GM21390 (cell line): ENCODE data around the gene CCBE1.

Experiments
- ATAC-seq: cut with Tn5 transposase; IDR thresholded peaks from one replicate; pipeline ENCODE4 v1.9.1; 2021; ENCODE audit not compliant: unreplicated experiment

Gene CCBE1

DNA sequence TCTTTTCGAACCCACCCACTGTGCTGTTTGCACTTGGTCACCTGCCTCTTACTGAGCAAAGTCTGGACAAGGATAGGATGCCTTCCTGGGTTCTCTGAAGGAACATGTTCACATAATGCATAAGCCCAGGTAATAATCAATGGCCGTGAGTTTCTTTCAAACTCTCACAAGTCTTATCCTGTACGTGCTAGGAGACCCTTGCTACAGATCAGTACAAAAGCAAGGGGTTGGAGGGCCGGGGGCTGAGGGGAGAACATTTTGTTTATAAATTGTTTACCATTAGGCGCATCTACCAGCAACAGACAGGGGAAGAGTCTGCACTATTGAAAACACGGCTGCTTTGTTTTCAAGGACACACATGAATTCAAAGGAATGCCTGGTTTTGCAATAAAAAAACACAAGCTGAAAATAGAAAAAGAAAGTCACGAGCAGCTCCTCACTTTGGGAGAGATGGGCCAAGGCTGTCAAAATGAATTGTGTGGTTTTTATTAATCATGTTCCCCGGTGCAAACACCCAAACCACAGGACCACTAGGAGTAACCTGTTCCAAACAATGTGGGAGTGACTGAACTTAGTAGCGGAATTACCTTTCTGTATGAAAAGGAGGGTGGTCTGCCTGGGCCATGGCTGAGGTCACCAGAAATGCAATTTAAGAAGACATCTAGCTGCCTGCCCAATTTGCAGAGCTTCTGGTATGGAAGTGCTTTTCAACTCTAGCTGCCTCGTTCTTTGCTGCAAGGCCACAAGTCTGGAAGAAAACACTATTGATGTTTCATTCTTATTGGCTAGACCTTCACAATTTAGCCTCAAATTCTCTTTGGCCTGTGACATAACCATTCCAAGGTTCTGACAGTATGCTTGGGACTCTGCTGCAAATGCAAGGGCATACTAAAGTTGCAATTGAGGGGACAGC lies 73.5 kb downstream of the CCBE1 start:
- no peak for ATAC-seq

DNA sequence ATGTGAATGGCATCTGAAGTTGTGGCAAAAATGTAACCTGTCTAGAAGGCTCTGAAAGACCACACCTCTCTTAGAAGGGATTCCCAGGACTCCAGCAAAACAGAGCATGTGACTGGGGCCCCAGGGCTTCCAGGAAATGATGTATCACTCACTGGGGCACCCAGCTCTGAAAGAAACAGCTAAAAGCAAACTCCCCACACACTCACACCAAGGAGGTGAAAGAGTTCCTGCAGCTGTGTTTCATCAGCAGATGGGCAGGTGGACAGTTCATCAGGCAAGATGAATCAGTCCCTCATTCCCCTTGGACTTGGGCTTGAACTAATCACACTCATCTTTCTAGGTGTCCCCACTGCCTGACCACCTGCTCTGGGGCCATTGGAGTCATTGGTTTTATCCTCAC lies 76.2 kb downstream of the CCBE1 start:
- no peak for ATAC-seq

DNA sequence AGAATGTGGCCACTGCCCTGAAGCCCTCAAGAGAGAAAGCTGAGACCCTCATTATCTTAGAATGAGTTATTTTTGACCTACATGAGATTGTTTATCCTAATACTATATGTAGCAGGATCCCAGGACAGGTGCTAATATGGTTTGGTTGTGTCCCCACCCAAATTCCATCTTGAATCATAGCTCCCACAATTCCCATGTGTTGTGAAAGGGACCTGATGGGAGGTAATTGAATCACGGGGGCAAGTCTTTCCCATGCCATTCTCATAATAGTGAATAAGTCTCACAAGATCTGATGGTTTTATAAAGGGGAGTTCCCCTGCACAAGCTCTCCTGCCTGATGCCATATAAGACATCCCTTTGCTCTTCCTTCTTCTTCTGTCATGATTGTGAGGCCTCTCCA lies 76.8 kb downstream of the CCBE1 start:
- ATAC-seq: no peak

DNA sequence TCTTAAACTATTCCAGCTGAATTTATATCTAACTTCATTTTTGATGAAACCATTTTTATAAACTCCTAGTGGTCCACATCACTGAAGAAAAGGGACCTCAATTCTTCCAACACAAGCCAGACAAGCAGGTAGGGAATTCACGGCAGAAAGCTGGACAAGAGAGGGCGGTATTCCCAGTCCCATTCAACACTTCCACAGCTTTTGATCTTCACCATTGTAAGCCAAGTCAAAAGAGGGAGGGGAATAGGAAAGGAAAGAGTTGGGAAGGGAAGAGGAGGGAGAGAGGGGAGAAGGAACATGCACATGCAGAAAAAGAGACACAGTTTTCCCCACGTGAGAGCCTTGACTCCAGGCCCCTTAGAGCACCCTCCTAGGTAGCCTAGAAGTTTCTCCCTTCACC lies 77.4 kb downstream of the CCBE1 start:
- no peak for ATAC-seq

DNA sequence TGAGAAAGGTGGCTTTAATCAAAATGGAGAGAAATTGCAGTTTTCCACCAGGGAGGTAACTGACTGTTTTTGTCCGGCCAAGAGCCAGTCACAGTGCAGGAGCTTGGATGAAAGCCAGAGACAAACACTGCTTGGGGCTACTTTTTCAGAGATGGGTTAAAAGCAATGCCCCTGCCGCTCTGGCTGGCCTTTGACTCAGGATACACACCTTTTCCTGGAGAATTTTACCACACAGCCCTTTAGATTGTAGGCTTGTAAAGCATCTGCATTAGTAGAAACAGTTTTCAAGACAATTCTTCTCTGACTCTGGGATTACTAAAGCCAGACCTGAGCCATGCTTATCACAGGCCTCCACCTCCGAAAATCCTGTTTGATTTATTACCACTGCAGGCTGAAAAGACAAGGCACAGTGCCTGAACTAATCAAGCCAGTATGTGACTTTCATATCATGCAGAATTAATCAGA lies 79.7 kb downstream of the CCBE1 start:
- ATAC-seq: no peak

DNA sequence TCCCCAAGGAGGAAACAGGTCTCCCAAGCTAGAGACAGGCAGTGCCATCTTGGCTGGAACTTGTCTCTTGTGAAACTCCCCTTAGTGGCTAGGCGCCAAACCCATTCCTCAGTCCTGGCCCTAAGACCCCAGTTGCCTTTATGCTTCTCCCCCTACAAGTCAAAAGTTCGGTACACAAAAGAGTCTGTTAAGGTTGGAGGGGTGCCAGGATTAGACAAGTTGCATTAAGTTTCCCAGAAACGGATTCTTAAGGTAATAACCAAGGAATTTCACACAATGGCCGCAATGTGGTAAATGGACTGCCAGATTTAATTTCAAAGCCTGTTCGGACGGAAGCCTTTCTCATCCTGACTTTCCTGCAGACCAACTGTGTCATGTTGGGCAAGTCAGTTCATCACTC lies 80.7 kb downstream of the CCBE1 start:
- ATAC-seq: no peak

DNA sequence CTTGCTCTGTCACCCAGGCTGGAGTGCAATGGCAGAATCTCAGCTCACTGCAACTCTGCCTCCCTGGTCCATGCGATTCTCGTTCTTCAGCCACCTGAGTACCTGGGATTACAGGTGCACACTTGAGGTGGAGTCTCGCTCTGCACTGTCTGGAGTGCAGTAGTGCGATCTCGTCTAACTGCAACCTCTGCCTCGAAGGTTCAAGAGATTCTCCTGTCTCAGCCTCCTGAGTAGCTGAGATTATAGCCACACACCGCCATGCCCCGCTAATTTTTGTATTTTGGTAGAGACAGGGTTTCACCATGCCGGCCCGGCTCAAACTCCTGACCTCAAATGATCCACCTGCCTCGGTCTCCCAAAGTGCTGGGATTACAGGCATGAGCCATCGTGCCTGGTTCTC lies 83.3 kb downstream of the CCBE1 start:
- no peak for ATAC-seq

DNA sequence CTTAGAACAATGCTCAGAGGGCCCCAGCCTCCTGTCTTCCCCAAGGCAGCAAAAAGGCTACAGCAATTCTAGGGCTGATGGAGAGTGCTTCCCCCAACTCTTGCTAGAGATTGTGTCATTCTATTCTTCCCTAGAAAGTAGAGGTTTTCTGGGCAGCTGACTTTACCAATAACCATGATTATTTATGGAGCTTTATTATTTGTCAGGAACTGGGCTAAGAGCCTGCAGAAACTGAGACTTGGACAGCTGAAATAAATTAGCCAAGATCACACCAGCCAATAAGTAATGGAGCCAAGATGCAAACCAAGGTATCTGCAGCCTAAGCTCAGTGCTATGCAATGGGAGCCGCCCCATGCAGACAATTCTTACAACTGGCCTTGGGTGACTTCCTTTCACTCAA lies 84.8 kb downstream of the CCBE1 start:
- ATAC-seq: no peak

DNA sequence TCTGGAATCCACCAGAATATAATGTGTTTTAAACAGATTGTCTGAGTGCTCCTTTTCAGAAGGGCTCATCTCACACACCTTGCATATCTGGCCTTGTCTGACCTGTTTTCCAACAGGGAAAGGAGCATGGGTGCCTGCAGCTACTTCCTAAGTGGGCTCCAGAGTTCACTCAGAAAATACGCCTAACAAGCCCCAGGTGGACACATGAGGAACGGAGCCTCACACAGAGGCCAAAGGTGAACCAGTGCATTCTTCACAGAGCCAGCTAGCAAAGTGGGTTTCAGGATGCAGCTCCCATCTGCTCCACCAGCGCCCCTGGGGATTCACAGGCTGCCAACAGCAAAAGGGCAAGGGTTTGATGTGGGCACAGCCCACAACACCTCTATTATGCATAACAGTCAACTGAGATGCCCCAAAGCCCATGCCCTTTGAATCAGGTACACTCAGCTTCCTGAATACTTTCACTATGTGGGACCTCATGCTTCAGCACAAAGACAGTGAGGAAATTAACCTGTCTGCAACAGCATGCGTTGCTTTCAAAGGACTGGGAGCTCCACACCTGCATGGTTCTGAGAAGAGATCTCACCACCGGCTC lies 86.6 kb downstream of the CCBE1 start:
- no peak for ATAC-seq

DNA sequence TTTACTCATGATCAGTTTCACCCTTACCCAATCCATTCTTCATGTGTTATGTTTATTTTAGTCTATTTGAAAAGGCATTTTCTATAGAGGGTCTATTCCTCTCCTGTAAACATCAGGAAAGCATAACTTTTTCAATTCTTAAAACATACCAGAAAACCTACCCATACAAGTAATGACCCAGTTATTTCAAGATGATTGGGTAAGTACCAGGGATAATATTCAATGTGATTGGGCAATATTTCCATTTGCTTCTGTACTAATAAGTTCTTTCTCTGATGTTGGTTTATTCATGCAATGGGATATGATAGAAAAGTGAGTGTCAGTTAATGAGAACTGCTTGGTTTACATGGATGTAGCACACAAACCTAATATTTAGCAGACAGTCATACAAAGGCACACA lies 87.6 kb downstream of the CCBE1 start:
- no peak for ATAC-seq

DNA sequence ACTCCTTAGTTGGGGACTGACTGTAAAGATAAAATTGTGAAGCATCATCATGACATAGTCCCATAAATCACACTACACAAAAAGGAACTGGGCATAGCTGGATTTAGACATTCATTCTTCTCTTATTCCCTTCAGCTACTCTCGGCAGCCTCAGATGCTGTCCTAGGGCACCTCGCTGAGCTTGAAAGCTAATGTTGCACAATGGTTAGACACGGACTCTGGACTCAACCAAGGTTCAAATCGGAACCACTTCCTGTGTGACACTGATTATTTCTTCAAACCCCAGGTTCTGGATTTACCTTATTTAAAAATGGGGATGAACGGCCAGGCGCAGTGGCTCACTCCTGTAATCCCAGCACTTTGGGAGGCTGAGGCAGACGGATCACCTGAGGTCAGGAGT lies 89.8 kb downstream of the CCBE1 start:
- no peak for ATAC-seq

DNA sequence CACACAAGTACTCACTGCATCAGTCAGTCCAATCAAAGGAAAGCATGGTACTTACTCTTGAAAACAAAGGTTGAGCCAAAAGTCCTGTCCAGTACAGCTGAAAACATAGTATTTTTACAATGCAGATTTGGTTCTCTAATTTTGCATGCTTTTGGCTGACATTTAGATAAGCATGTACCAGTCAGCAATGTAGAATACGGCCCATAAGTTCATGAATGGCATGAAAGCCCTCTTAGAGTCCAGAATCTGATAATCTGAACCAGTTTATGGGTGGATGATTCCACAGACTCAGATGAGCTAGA lies 90.2 kb downstream of the CCBE1 start:
- ATAC-seq: no peak

DNA sequence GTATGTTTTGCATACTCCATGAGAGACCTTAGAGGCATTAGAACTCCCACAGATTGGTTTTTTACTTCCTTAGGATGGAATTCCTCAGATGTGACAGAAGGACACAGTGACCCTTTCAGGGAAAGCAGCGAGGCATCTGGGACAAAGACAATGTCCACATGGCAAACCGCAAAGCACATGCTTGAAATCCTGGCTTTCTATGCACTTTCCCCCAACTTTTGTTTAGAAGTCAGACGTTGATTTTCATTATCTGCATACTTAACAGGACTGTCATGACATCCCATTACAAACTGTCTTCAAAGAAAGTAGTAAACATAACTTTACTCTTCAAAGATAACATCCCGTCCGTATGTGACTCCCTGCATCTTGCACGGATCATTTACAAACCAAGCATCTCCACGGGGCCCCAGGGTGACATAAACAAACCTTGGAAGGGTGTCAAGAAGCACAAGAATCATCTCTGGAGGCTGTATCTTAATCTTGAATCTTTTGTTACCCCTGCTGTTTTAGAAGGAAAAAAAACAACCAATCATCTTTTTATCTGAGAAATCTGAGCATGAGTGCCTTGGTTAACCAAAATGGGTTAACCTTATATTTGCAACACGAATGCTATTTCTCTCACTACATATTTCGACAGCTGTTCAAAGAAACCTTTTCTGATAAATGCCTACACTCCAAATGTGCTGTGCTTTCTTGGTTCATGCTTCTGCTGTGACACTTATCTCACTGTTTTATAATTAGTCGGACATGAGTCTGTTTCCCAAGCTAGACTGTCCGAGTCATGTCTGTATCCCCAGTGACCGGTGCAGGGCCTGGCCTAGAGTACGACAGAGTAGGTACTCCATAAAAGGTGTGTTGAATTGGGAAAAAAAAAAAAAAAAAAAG lies 90.8 kb downstream of the CCBE1 start:
- ATAC-seq: no peak

DNA sequence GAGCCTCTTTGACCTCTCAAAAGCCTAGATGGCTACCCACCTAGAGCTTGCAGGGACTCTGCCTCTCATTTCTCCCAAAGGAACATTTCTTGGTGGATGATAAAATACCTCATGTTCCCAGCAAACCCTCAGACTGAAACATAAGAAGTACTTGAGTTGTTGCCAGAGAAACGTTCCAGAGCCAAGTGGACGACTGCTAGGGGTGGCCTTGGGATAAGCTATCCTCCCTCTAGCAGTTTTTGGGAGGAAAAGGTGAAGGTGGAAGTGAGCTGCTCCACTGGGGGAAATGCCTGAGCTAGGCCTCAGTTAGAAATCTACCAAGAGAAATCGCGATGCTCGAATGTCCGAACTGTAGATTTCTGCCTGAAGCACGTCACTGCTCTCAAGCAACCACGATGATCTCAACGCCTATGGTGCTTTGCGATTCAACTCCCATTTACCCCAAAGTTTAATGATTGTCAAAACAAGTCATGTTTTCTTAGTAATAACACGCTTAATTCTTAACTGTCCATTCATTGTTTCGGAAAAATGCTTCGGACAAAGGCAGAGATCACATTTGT lies 91.5 kb downstream of the CCBE1 start:
- ATAC-seq: no peak

DNA sequence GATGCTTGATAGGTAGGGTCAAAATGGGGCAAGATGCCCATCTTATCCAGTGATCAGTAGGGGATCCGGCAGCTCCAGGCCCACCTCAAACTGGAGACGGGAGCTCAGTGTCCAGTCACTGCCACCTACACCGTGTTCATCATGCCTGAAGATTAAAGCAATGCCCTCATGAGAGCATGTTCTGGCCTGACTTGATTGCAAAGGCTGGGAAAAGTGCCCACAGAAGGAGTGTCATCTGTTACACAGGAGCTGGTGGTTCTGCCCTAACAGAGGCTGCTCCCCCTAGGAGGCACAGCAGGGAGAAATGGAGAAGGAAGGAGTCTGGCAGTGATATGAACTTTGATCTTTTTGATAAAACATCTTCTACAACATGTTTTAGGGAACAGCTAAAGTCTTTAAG lies 92.3 kb downstream of the CCBE1 start:
- ATAC-seq: no peak

DNA sequence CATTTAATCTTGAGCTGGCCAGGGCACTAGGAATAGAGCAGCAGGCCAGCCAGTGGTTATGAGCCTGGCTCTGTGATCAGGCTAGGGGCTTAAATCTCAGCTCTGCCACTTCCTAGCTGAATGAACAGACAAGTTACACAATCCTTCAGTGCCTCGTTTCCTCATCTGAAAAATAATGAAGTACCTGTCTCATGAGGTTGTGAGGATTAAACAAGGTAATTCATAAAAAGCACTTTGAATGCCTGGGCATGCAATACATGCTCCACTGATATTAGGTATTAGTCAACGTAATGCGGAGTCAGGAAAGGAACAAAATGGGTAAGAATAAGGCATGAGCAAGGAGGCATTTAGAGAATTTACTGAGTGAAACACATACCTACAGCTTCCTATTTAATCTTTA lies 100.2 kb downstream of the CCBE1 start:
- no peak for ATAC-seq

DNA sequence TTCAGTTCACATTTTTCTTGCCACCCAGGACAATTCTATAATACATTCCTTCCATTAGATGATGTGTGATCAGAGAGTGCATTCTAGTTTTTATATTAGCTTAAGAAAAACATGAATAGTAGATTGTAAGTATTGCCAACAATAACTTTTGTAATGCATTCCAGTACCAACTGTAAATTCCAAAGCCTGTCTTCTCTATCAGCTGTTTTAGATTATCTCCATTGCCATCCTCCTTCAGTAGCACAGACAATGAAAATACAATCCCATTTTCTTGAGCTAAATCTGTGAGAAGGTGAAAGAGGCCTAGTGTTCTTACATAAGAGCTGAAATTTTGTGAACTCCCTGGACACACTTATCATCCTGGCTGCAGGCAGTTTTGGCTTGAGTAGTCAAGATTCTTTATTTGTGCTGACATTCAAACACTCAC lies 103.9 kb downstream of the CCBE1 start:
- no peak for ATAC-seq

DNA sequence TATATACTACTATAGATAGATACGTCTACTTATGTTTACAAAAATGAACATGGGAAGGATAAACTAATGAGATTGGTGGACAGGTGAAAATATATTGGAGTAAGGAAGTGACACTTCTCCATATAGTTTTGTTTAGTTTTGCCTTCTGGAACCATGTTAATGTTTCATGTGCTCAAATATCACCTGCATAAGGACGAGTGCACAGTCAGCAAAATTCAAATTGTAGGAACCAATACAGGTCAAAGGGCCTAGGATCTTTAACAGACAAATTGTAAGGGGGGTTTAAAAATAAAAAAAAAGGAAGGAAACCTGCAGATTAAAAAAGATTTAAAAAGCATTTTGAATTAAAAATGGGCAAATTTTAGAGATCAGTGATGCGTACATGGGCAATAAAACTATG lies 104.6 kb downstream of the CCBE1 start:
- no peak for ATAC-seq

DNA sequence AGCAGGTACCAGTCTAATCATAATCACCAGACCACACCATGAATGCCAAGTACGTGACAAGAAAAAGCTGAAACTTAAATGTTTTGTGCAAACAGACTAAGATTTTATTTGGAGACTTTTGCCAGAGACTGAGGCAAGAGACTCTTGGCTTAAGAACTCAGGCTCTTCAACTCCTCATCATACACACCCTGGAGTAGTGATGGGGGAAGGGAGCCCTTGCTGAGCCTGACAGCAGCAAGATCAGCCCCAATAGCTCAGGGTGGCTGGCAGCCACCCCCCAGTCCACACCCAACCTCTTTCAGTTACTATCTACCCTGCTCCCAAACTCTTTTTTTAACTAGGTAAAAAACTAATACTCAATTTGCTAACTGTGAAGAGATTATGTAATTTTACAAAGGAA lies 114.8 kb downstream of the CCBE1 start:
- ATAC-seq: no peak

DNA sequence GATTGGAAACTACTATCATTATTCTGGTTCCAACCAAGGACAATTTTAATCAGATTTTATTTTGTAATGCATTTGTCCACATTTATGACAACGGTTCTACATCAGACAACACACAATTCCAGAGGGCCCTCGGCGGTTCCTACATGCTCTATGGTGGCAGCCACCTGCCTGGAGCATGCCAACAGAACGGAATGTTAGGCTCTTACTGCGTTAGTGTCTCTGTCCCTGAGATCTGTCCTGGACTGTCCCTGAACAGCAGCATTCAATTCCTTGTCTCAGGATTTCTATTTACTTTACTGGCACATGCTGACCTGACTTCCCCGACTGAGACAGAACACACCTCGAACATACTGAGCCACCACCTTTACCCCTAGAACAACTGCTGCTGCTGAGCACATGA lies 117.7 kb downstream of the CCBE1 start:
- ATAC-seq: no peak

DNA sequence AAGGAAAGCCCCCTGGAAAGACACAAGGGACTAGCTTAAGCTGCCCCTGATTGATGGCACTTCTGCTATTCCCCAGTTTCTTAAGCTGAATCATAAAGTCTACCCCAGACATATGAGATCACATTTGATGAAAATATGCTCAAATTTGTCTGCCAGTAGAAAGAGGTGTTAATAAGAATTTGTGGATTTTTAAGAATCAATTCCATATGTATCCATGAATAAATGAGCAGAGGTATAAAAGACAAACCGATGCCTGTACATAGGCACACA lies 119.9 kb downstream of the CCBE1 start:
- ATAC-seq: no peak
